K562 (cell line): ENCODE data around the gene BCORL1. TPM values are rescaled to one million over a fixed set of nuclear protein-coding genes. Genes with fewer than 3 reads are reported as not detected.

Experiments used
- ATF7 ChIP-seq: fragments of 450-650 bp; IDR thresholded peaks from 2 replicates; pipeline ENCODE4 v1.7.1; 2014; ENCODE audit warnings: mild to moderate bottlenecking, moderate library complexity
- CBFA2T2 ChIP-seq: fragments of 450-650 bp; conservative IDR thresholded peaks from 2 replicates; pipeline ENCODE4 v1.6.1; 2017; ENCODE audit warnings: mild to moderate bottlenecking
- CBX3 ChIP-seq, 2 experiments: IDR thresholded peaks; 1 replicate in 1 of 2; 2 replicates in 1 of 2; pipeline ENCODE4 v1.6.1; 2012; ENCODE audit warnings: inconsistent platforms in 2 of 2, low read length in 2 of 2, borderline replicate concordance in 1 of 2, control low read depth in 1 of 2
- CTBP1 ChIP-seq: fragments of 450-650 bp; IDR thresholded peaks from 2 replicates; pipeline ENCODE4 v1.6.1; 2016; ENCODE audit warnings: borderline replicate concordance
- E2F3 ChIP-seq: fragments of 250-450 bp; sonication (Bioruptor Pico); IDR thresholded peaks from 2 replicates; pipeline ENCODE4 v1.4.0; 2020; ENCODE audit warnings: mild to moderate bottlenecking
- EHMT2 ChIP-seq: fragments of 450-650 bp; IDR thresholded peaks from 2 replicates; pipeline ENCODE4 v1.6.1; 2018; ENCODE audit warnings: antibody characterized with exemption
- EP300 ChIP-seq: IDR thresholded peaks from 2 replicates; pipeline ENCODE4 v1.6.1; 2012; ENCODE audit warnings: low read length, improper control_type of control experiment
- FOS ChIP-seq: IDR thresholded peaks from 3 replicates; pipeline ENCODE4 v1.6.1; 2011; ENCODE audit not compliant: insufficient read length; ENCODE audit errors: extremely low read depth
- FOXA3 ChIP-seq, 2 experiments: fragments of 450-650 bp in 1 of 2; sonication (generic) in 1 of 2; formaldehyde crosslinking; IDR thresholded peaks in 1 of 2; conservative IDR thresholded peaks in 1 of 2; 2 replicates each; pipeline versions ENCODE4 v1.4.0 to v1.8.0; 2020 to 2022; ENCODE audit warnings: mild to moderate bottlenecking in 2 of 2, missing genetic modification reagents in 1 of 2
- FOXJ3 ChIP-seq: sonication (generic); formaldehyde crosslinking; IDR thresholded peaks from 2 replicates; pipeline ENCODE4 v1.4.0; 2020; ENCODE audit warnings: mild to moderate bottlenecking, missing genetic modification reagents
- GTF2E2 ChIP-seq: fragments of 200-800 bp; sonication (Bioruptor generic); IDR thresholded peaks from 2 replicates; pipeline ENCODE4 v1.6.1; 2016; ENCODE audit warnings: missing genetic modification characterization, missing compliant biosample characterization
- HLTF ChIP-seq: fragments of 450-650 bp; IDR thresholded peaks from 2 replicates; pipeline ENCODE4 v1.6.1; 2016
- IFI16 ChIP-seq: fragments of 250-450 bp; sonication (Bioruptor Pico); IDR thresholded peaks from 2 replicates; pipeline ENCODE4 v2.1.2; 2022; ENCODE audit warnings: mild to moderate bottlenecking, inconsistent platforms
- LEF1 ChIP-seq: fragments of 450-650 bp; IDR thresholded peaks from 2 replicates; pipeline ENCODE4 v1.6.1; 2016; ENCODE audit warnings: mild to moderate bottlenecking
- NFE2L1 ChIP-seq: fragments of 450-650 bp; IDR thresholded peaks from 2 replicates; pipeline ENCODE4 v1.6.1; 2016; ENCODE audit warnings: missing genetic modification characterization, low read depth, mild to moderate bottlenecking, missing compliant biosample characterization, moderate library complexity, borderline replicate concordance
- NFIC ChIP-seq: fragments of 450-650 bp; IDR thresholded peaks from 2 replicates; pipeline ENCODE4 v1.6.1; 2017; ENCODE audit warnings: mild to moderate bottlenecking, inconsistent platforms
- NFRKB ChIP-seq: fragments of 450-650 bp; IDR thresholded peaks from 2 replicates; pipeline ENCODE4 v1.6.1; 2016; ENCODE audit warnings: low read depth
- NR3C1 ChIP-seq: sonication (generic); formaldehyde crosslinking; IDR thresholded peaks from 2 replicates; pipeline ENCODE4 v1.8.1; 2022; ENCODE audit warnings: missing genetic modification reagents
- NUFIP1 ChIP-seq: fragments of 450-650 bp; IDR thresholded peaks from 2 replicates; pipeline ENCODE4 v1.6.1; 2018; ENCODE audit not compliant: partially characterized antibody
- RB1 ChIP-seq: fragments of 450-650 bp; IDR thresholded peaks from 2 replicates; pipeline ENCODE4 v1.6.1; 2017; ENCODE audit warnings: low read depth, mild to moderate bottlenecking
- RBM25 ChIP-seq: fragments of 200-400 bp; formaldehyde crosslinking; IDR thresholded peaks from 2 replicates; pipeline ENCODE4 v1.6.1; 2018; ENCODE audit warnings: low read length, low read depth, moderate library complexity; ENCODE audit not compliant: severe bottlenecking
- SLC30A9 ChIP-seq: fragments of 250-450 bp; sonication (Bioruptor Pico); IDR thresholded peaks from 2 replicates; pipeline ENCODE4 v1.8.0; 2022; ENCODE audit warnings: mild to moderate bottlenecking, moderate library complexity
- STAT5B ChIP-seq: fragments of 250-450 bp; sonication (Bioruptor Pico); IDR thresholded peaks from 2 replicates; pipeline ENCODE4 v1.8.0; 2021; ENCODE audit warnings: mild to moderate bottlenecking, inconsistent platforms
- TARDBP ChIP-seq: fragments of 450-650 bp; IDR thresholded peaks from 2 replicates; pipeline ENCODE4 v1.6.1; 2016
- THRB ChIP-seq: fragments of 450-650 bp; formaldehyde crosslinking; conservative IDR thresholded peaks from 2 replicates; pipeline ENCODE4 v1.4.0; 2022; ENCODE audit warnings: mild to moderate bottlenecking, missing genetic modification characterization
- ZBTB49 ChIP-seq: sonication (generic); formaldehyde crosslinking; IDR thresholded peaks from 2 replicates; pipeline ENCODE4 v1.8.0; 2022; ENCODE audit warnings: missing genetic modification reagents, mild to moderate bottlenecking, borderline replicate concordance
- ZEB2 ChIP-seq: fragments of 450-650 bp; IDR thresholded peaks from 2 replicates; pipeline ENCODE4 v1.6.1; 2016
- ZNF121 ChIP-seq: sonication (generic); formaldehyde crosslinking; conservative IDR thresholded peaks from 2 replicates; pipeline ENCODE4 v1.8.0; 2022; ENCODE audit warnings: missing genetic modification reagents
- ZNF354B ChIP-seq: fragments of 250-450 bp; sonication (Bioruptor Pico); IDR thresholded peaks from 2 replicates; pipeline ENCODE4 v1.4.0; 2020
- ZNF444 ChIP-seq: fragments of 250-450 bp; sonication (Bioruptor Pico); IDR thresholded peaks from 2 replicates; pipeline ENCODE4 v1.4.0; 2020; ENCODE audit warnings: mild to moderate bottlenecking, moderate library complexity
- ZNF77 ChIP-seq: fragments of 250-450 bp; sonication (Bioruptor Pico); IDR thresholded peaks from 2 replicates; pipeline ENCODE4 v1.5.0; 2020
- polyA plus RNA-seq, 8 experiments: library from polyadenylated mRNA; depleted of rRNA in 4 of 8; stranded (reverse) in 5 of 8; unstranded in 3 of 8; fragments of >200 nt; fragmentation: Nextera tagmentation in 2 of 8; fragmentation: Illumina TruSeq in 1 of 8; extraction: Ambion mirVana in 2 of 8; extraction: Trizol in 1 of 8; gene quantifications; 2 replicates each; pipeline versions ENCODE4 v1.2.1 to v1.2.3, GENCODE V29; 2011 to 2014; ENCODE audit warnings: inconsistent platforms in 1 of 8, missing spikeins in 1 of 8
- total RNA-seq, 7 experiments: library from RNA; depleted of rRNA in 6 of 7; stranded (reverse); fragments of >200 nt in 6 of 7; fragmentation: Illumina TruSeq in 2 of 7; extraction: Trizol in 2 of 7; gene quantifications; 2 replicates each; pipeline versions ENCODE4 v1.2.1 to v1.2.3, GENCODE V29; 2011 to 2021; ENCODE audit warnings: low replicate concordance in 1 of 7

The BCORL1 gene
- total and polyA plus RNA-seq, 9 of the 15 experiments (the other 6 are each of a cell fraction or from before 2014, with no cell fraction given) = 0.48 to 29.6 (median 2.1) TPM

- no peak for TF ChIP-seq THRB (CRISPR knock-in tag)
- TF ChIP-seq IFI16 (CRISPR knock-in tag) = no peak
- no peak for TF ChIP-seq NFE2L1 (tag)
- TF ChIP-seq CBFA2T2 = peak; percentile 36
- TF ChIP-seq ZNF354B (CRISPR knock-in tag) = no peak
- no peak for TF ChIP-seq E2F3 (CRISPR knock-in tag)
- TF ChIP-seq HLTF = no peak
- TF ChIP-seq RBM25 = no peak
- TF ChIP-seq FOXA3 (CRISPR knock-in tag; conservative IDR thresholded peaks at IDR 0.05 in 1 of 2, IDR thresholded peaks at IDR 0.05 in 1 of 2) = no peak
- TF ChIP-seq NFRKB = 0 out of 2 replicates have a peak, but pooled peaks have one; percentile 27
- TF ChIP-seq LEF1 = peak; percentile 43; the same call in 1 of the 2 replicates
- 0 out of 2 replicates have a peak, but pooled peaks have one; percentile 16 for TF ChIP-seq ZEB2
- TF ChIP-seq ZNF77 (CRISPR knock-in tag) = no peak
- TF ChIP-seq GTF2E2 (tag) = no peak
- no peak for TF ChIP-seq NR3C1 (CRISPR knock-in tag)
- no peak for TF ChIP-seq STAT5B (CRISPR knock-in tag)
- TF ChIP-seq NFIC = no peak
- TF ChIP-seq ZNF444 (CRISPR knock-in tag) = no peak
- no peak for TF ChIP-seq ZBTB49 (CRISPR knock-in tag)
- no peak for TF ChIP-seq SLC30A9 (CRISPR knock-in tag)
- peak; percentile 68 for TF ChIP-seq EP300
- no peak for TF ChIP-seq ZNF121 (CRISPR knock-in tag)
- TF ChIP-seq CTBP1 = peak; percentile 83; the same call in 1 of the 2 replicates
- TF ChIP-seq ATF7 = no peak; the same call in none of the 2 replicates
- TF ChIP-seq CBX3 (IDR thresholded peaks at IDR 0.05; ENCODE audit: borderline replicate concordance in 1 of 2, low read length in 2 of 2) = no peak
- no peak for TF ChIP-seq FOS
- TF ChIP-seq TARDBP = no peak
- no peak for TF ChIP-seq EHMT2
- TF ChIP-seq NUFIP1 = no peak
- TF ChIP-seq FOXJ3 = no peak
- no peak for TF ChIP-seq RB1
These were observed 100.0 kb downstream of the BCORL1 start (continued) for GRCh38 chrX:130082244-130083106.
